Measurements from ENCODE around the gene GPR17.

The GPR17 gene

DNA sequence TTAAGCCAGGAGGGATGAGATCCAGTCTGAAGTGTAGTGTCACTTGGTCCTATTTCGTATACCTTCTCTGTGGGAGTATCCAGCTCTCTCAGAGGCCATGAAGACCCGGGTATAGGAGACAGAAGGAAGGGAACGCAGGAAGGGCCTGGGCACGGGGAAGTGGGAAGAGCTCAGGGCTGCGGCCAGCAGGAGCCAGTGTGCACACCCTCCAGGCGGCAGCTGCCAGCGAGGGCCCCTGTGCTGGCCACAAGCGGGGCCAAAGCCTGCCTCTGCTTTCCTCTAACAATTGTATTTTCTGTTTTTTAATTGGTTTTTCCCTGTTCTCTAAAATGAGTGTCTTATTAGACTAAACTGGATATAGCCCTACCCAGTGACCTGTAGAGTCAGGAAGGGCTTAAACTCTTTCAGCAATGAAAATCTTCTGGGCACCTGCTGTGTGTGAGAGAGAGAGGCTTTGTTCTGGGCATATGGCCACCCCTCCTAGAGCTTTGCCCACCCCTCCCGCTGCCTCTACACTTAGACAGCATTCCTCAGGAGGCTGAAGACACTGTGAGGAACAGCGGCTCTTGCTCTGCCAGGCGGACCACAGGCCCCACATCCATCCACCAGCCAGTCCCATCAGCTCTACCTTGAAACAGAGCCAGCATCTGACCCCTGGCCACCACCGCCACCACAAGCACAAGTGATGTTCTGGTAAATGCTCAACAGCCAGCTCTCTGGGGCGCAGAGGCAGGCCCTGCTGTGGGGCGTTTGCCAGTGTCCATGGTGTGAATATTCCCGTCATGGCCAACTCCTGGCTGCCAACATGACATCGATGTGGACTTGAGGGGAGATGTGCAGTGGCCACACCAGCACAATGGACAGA, 9.5 kb downstream of the GPR17 start:
- DNase-seq = no peak

DNA sequence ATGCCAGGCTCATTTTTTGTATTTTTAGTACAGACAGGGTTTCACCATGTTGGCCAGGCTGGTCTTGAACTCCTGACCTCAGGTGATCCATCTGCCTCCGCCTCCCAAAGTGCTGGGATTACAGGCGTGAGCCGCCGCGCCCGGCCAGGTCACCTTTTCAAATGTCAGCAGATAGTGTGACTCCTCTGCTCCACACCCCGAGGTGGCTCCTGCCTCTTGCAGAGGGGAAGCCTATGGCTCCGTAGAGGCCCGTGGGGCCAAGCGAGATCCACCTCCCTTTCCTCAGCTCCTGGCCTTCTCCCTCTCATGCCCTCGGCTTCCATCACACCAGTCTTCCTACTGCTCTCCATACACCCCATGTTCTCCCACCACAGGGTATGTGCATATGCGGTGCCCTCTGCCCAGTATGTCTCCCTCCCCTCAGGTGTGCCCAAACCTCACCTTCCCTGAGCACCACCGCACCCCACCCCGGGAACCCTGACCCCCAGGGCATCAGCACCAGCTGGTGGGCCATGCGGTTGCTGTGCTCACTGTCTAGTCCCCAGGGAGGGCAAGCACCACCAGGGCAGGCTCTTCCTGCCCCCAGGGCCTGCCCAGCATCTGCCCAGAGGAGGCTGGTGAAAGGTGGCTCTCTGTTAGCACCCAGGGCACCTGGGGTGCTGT, 10.7 kb downstream of the GPR17 start:
- no peak for DNase-seq

DNA sequence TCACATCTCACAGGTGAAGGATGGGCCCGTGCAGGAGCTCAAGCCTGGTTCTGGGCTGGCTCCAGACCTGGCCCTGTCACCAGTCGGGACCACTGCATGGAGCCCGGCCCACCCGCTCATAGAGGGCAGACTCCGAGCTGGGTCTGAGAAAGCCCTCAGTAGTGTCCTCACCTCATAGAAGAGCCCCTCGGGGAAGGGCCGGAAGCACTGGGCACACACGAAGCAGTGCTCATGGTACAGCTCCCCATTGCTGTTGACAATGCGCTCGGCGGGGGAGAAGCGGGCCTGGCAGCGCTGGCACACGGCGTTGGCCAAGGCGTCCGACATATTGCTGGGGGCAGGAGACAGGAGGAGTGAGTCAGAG, 11.3 kb downstream of the GPR17 start:
- DNase-seq = no peak

DNA sequence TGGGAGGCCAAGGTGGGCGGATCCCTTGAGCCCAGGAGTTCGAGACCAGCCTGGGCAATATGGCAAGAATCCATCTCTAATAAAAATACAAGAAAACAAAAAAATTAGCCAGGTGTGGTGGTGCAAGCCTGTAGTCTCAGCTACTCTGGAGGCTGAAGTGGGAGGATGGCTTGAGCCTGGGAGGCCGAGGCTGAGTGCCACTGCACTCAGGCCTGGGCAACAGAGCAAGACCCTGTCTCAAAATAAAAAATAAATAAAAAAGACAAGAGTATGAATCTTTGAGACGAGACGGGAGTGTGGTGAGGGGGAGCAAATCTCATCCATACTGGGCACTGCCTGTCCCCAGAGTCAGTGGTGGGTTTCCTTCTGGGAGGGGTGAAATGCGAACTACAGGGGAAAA, 12.2 kb downstream of the GPR17 start:
- DNase-seq = no peak

DNA sequence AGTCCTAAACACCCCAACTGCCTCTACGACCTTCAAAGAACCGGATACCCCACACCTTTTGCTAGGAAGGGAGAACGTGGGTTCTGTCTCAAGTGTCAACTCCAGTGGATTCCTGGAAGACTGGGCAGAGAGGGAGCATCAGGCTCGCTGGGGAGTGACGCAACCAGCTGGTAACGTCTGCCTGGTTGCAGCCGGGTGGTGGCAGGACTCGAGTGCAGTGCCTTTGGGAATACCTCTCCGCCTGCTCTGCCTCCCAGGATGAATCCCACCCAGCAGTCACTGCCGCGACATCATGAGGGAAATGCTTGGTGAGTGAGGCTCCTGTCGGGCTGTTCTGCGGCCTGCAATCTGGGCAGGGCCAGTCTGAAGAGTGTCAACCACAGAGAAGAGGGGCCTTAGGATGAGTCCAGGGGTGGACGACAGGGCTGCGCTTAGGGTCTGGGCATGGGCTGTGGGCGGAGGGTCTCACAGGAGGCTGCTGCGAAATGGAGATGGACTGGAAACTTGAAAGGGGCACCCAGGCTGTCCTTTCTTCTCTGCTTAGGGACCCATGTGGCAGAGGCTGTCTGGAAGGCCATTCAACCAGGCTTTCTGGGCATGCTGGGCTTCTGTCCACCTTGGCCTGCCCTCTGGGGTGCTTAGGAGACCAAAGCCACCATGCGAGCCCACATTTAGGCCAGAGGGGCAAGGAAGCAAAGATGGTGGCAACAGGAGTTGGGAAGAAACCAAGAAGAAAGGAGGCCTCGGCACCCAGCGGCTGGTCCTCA, 12.9 kb downstream of the GPR17 start:
- no peak for DNase-seq

DNA sequence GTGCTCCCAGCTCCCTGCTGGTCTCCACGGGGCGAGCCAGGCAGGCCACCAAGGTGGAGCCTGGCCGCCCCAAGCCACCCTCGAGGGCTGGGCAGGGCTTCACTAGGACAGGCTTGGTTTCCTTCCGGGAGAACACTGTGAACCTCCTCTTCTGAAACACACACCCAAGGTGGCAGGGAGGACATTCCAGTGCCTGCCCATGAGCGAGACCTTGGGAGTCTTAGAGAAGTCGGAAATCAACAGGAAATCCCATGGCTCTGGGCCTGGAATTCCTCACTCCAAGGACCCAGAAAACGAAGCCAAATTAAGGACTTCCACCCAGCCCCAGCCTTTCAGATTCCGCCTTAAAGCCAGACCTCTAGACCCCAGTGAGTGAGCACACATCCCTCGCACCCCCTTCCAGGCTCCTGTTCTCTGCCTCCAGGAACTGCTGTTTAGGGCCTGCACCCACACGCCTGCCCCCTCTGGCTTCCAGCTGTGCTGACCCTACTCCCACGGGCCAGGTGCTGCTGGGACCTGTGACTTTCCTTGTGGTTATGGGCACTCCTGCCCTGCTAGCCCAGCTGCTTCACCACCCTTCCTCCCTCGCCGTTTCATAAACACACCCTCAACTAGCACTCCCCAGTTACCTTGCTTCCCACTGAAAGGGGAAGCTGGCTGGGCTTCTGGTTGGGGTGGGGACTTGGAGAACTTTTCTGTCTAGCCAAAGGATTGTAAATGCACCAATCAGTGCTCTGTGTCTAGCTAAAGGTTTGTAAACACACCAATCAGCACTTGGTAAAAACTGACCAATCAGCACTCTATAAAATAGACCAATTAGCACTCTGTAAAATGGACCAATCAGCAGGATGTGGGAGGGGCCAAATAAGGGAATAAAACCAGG, 13.7 kb downstream of the GPR17 start:
- no peak for DNase-seq

DNA sequence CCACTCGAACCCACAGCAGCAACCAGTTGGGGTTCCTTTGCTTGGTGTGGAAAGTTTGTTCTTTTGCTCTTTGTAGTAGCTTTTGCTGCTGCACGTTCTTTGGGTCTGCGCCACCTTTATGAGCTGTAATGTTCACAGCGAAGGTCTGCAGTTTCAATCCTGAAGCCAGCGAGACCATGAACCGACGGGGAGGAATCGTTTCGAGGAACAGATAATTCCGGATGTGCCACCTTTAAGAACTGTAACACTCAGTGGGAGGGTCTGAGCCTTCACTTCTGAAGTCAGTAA, 14.3 kb downstream of the GPR17 start:
- no peak for DNase-seq

DNA sequence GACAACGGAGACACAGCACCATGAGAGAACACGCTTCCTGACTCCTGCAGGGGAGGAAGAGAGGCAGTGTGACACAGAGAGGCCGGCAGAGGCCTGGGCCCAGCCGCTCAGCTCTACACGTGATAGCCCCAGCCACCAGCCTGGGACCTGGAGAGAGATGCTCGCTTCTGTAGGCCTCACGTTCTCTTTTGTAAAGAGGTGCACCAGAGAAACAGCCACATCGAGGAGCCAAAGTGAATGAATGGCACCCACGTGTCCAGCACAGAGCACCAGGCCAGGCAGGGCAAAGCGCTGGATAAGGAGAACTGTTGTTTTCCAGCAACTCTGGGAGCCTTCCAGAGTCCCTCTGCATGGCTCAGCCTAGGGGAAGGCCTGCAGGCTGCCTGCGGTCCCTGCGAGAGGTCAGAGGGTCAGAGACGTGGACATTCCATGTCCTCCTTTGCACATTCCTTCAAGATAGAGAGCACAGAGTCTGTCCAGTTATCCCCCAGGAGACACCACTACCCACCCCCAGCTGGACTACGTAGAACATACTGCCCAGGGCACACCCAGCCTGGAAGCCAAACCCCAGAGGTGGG, 15.2 kb downstream of the GPR17 start:
- peak; percentile 19 to 54 for DNase-seq

DNA sequence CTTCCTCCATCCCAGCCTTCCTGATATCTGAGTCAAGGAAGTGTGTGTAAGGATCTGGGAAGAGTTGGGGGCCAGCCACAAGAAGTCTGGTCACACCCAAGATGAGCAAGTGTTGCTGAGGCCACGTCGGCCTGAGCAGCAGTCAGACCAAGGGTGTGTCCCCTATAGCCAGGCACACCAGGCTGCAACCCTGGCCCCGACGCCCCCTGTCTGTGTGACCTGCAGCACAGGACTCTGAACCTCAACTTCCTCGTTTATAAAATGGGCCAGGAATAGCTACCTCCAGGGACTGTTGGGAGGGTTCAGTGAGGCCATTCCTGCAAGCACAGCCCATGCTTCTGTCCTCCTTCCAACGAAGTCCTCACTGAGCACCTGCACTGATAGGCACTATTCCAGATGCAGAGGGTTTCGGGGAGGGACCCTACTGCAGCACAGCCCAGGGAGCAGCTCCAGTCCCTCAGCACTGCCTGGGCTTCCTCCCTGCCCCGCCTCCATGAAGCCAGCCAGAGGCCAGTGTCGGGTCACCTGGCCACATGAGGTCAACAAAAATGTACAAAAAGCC, 16.1 kb downstream of the GPR17 start:
- no peak for DNase-seq

DNA sequence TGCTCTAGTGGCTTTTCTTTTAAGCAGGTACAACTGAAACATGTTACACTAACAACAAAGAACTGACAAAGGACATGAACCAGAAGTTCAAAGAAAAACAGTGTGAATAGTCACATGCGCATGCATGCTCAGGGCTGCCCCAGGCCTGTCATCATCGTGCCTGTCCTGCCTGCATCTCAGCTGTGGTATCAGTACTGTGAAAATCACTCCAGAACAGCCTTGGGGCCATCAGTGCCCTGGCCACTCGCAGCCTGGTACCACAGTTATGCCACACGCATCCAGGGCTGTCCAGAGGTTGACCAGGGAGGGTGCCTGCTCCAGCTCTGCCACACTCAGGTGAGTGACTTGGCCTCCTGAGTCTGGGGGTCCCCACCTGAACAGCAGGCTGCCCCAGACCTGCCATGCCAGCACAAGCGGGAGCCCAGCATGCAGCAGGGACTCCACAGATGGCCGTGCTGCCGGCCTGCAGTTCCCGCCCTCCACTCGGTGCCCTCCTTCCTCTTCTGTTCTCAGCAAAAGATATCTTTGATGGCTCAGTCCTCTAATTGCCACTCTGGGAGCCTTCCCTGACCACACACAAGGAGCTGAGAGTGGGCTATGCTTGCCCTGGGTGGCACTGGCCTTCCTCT, 17.1 kb downstream of the GPR17 start:
- DNase-seq = no peak

DNA sequence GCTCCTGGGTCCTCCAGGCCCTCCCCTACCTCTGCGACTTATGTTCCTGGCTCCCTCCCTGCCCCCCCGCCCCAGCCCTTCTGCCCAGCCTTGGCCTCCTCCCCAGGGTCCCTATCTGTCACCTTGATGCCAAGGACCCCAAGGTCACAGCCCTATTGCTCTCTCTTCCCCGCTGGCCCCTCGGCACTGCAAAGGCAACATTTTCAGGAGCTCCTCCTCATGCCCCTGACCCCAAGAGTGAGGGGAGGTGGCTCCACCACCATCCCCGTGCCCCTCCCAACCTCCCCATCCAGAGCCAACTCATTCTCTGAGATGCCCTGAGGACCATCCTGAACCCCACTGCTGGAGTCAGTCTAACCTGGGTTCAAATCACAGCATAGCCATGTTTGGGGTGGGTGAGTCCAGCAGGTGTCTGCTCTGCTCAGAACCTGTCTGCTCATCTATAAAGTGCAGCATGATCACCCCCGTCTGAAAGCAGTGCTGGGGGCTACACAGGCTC, 17.7 kb downstream of the GPR17 start:
- DNase-seq = no peak

DNA sequence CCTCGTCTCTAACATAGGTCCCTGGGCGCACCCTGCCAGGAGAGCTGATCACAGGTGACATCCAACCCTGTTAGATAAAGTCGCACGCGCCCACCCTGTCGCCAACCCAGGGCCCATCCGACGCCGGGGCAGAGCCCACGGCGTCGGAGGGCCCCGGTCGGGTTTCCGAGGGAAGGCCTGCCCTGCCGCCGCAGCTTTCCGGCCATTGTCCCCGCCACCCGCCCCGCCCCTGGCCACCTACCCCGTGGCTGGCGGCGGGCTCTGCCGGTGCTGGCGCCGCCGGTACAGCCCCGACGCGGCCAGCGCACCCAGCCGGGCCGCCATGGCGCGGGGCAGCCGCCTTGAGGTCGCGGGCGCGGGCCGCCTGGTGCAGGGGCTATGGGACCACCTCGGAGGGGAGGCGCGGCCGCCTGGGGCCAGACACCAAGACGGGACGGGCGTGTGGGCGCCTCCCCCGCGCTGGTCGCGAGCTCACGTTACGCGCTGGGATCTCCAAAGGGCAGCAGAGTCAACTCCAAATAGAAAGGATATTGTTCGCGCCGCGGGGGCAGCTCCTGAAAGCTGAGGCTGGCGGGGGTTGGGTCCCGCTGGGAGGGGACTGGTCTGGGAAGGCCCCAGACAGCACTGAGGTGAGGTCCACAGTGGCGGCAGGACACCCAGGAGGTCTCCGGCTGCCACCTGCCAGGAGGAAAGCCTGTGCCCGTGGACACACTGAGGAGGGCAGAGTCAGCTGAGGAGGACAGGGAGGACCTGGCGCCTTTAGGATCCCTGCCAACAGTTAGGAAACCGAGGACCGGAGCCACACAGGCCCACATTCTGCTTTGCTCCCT, 18.3 kb downstream of the GPR17 start:
- no peak for DNase-seq

DNA sequence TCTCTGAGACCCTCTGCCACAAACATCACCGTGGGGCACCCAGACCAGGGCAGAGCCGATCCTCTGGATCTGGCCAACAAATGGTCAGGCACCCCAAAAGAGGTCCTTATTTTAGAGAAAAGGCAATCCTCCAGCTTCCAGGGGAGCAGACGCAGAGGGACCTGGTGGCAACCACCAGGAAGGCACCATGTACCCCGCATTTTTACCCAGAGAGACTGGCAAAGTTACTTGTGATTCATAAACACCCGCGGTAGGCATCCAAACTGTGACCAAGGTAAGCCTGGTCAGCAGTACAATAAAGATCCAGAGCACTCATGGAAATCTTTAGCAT, 18.9 kb downstream of the GPR17 start:
- no peak for DNase-seq

DNA sequence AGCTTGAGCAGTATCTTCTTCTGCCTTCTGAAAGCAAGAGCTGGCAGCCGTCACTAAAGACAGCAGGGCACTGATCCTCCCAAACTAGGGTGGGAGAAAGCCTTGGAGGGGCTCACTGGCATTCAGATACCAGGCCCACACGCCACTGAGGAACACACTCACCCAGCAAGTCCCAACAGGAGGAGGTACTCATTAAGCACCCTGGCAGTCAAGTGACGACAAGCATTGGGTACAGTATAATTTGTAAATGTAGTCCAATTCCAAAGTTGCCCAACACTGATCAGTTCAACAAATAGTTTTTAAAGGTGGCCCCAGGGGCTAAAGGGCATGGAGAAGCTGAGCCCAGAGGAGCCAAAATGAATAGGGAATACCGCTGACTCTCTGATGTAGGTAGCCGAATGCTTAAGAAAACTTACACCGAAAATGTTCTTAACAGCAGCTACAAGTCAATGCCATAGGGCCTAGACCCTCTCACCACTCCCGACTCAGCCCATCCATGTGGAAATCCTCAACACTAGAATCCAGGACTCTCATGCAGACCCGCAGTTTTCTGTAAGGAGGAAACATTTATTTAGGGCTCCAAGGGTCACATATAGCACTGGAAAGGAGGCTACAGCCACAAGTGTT, 19.4 kb downstream of the GPR17 start:
- no peak for DNase-seq

DNA sequence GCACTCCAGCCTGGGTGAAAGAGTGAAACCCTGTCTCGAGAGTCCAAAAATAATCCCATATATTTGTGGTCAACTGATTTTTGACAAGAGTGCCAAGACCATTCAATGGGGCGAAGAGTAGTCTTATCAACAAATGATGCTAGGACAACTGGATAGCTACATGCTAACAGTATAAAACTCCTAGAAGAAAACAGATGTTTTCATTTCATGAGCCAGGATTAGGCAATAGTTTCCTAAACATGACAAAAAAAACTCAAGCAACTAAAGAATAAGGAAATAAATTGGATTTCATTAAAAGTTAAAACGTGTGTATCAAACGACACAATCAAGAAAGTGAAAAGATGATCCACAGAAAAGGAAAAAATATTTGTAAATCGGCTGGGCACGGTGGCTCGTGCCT, 23.1 kb downstream of the GPR17 start:
- no peak for DNase-seq

DNA sequence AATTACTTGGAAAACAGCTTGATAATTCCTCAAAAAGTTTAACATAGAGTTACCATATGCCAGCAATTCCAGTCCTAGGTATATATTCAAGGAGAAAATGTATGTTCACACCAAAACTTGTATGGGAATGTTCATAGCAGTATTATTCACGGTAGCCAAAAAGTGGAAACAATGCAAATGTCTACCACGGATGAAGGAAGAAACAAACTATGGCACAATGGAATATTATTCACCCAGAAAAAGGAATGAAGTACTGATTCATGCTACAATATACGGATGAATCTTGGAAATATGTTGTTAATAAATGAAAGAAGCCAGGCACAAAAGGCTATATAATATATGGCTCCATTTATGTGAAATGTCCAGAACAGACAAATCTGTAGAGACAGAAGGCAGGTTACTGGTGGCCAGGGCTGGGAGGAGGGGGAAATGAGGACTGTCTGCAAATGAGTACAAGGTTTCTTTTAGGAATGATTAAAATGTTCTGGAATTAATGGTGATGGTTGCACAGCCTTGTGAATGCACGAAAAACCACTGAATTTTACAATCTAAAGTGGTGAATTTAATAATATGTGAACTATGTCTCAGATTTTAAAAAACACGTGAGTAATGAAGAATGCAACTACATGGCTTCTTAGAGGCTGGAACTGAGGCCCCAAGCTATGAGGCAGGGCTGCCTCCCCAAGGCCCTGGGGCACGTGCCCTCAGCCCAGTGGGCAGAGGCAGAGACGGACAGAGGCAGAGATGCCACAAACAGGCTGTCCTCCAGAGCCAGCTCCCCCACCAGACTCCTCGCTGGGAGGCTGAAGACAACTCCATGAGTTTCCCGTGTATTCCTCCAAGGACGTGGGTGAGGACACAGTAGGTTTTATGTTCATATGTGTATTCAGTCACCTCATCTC, 24.4 kb downstream of the GPR17 start:
- no peak for DNase-seq

DNA sequence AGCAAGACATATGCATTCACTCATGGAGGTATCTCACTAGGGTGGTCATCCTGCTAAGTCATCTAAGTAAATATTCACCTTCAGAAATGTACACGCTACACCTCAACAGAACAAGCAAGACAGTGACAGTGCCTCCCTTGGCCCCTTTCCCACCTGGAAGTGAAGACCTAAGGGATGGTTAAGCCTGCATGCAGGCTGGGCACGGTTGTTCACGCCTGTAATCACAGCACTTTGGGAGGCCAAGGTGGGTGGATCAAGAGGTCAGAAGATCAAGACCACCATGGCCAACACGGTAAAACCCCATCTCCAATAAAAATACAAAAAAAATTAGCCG, 25.0 kb downstream of the GPR17 start:
- no peak for DNase-seq

DNA sequence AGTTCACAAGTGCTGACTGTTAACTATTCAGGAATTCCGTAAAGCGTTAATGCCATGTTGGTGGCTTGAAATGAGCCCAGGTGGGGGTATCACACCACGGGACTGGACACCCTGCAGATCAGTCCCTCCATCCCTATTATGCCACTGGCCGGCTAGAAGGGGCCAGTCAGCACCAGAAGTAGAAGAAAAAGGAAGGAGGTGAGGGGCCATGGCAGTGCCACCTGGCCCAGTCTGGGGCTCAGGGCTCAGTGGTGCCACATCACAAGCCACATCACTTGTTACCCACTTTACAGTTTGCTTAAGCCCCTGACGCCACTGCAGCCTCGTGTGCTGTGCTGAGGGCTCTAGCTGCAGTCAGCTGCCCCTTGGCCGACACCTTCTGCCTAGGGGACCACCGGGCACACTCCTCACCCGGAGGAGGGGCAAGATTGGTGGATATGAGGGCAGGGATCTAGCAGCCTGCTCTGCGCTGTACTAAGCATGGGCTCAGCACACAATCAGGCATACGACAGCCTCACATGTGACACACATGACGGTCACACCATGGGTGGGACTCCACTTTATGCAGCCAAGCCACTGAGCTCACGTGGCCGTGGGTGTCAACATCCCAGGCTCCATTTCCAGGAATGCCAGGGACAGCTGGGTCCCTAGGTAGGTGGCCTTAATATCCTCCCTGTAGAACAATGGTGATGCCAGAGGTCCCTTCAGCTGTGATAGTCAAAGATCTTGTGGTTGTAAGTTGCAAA, 25.8 kb downstream of the GPR17 start:
- no peak for DNase-seq

Data from hippocampal formation (tissue), 2 donors.